Panc1 (cell line): Measurements from ENCODE around the gene LRRC1.

ENCODE experiments used
- CTCF ChIP-seq: fragments of 450-650 bp; IDR thresholded peaks from 2 replicates; pipeline ENCODE4 v1.5.1; 2017; ENCODE audit warnings: mild to moderate bottlenecking
- REST ChIP-seq, 2 experiments: IDR thresholded peaks; 2 replicates each; pipeline ENCODE4 v1.6.1; 2011 to 2012; ENCODE audit warnings: low read depth in 2 of 2, control low read depth in 1 of 2, low read length in 1 of 2, mild to moderate bottlenecking in 1 of 2, moderate library complexity in 1 of 2; ENCODE audit not compliant: insufficient read depth in 1 of 2

- TF ChIP-seq CTCF (no peak), REST (IDR thresholded peaks at IDR 0.05; ENCODE audit: insufficient read depth in 1 of 2, low read depth in 2 of 2, low read length in 1 of 2) (no peak)
These were observed 108.6 kb downstream of the LRRC1 start for GRCh38 chr6:53903357-53903756.
